RWPE1 (cell line): ENCODE data around the gene CKAP2L.
"Not testable (repeated sequence)": the region's sequence is repeated elsewhere in the genome, so short reads cannot be mapped to it uniquely, and the experiment has no call there.

Experiments
- CTCF ChIA-PET: fragments of 350-600 bp; sonication (Branson Sonifier 250); formaldehyde crosslinking; extraction: SDS; loops from one replicate; lab custom pipeline; 2021; lab: Yijun Ruan, JAX
- POLR2A ChIA-PET: fragments of 400-600 bp; formaldehyde crosslinking; extraction: SDS; loops from one replicate; lab custom pipeline; 2020; ENCODE audit warnings: antibody characterized with exemption; ENCODE audit not compliant: low non-redundant PET; lab: Yijun Ruan, JAX
- DNase-seq: peaks from one replicate; pipeline ENCODE4 v3.0.0; 2012; ENCODE audit warnings: low spot score
- H3K27ac ChIP-seq: fragments of 450-650 bp; 2 replicates; pipeline ENCODE4 v1.5.1; 2017
- TF ChIP-seq, protein P1 (sequence below): fragments of 450-650 bp; conservative IDR thresholded peaks from 2 replicates; pipeline ENCODE4 v1.5.1; 2017; ENCODE audit warnings: low read depth, mild to moderate bottlenecking

The CKAP2L gene

GRCh38 chr2:112710956-112711750 lies 53.3 kb downstream of the CKAP2L start:
- ChIA-PET POLR2A (no interaction called here), CTCF (no interaction called here)
- no peak overlapping the region for H3K27ac ChIP-seq
- TF ChIP-seq, protein P1, sequence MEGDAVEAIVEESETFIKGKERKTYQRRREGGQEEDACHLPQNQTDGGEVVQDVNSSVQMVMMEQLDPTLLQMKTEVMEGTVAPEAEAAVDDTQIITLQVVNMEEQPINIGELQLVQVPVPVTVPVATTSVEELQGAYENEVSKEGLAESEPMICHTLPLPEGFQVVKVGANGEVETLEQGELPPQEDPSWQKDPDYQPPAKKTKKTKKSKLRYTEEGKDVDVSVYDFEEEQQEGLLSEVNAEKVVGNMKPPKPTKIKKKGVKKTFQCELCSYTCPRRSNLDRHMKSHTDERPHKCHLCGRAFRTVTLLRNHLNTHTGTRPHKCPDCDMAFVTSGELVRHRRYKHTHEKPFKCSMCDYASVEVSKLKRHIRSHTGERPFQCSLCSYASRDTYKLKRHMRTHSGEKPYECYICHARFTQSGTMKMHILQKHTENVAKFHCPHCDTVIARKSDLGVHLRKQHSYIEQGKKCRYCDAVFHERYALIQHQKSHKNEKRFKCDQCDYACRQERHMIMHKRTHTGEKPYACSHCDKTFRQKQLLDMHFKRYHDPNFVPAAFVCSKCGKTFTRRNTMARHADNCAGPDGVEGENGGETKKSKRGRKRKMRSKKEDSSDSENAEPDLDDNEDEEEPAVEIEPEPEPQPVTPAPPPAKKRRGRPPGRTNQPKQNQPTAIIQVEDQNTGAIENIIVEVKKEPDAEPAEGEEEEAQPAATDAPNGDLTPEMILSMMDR: no peak
- no peak for DNase-seq

DNA sequence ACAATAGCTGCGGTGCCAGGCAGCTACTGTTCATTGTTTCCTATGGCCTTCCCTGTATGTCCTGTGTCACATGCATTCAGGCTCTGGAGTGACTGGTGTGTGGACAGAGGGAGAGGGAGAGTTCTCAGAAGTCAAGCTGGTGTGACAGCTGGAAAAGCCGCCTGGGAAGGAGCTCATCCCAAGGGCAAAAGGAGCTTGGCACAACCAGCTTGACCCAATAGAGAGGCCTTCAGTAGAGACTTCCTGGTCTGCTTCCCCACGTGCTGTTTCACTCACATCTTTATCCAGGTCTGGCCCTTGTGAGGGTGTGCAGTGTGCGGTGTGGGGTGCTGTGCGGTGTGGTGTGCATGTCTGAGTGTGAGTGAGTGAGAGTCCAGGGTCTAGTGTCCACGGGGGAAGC lies 54.7 kb downstream of the CKAP2L start:
- TF ChIP-seq, protein P1: no peak
- no peak for DNase-seq
- ChIA-PET POLR2A (no interaction called here), CTCF (interaction anchor here (1.1 kb wide), 1 partner anchor 18 kb away, joined by 5 read pairs; no protein-coding TSS in a partner anchor)
- no peak overlapping the region for H3K27ac ChIP-seq

GRCh38 chr2:112708968-112709367 lies 55.4 kb downstream of the CKAP2L start:
- DNase-seq: no peak
- H3K27ac ChIP-seq: no peak overlapping the region
- ChIA-PET CTCF (interaction anchor here (1.1 kb wide), 1 partner anchor 19 kb away, joined by 5 read pairs; no protein-coding TSS in a partner anchor), POLR2A (no interaction called here)
- TF ChIP-seq, protein P1: no peak

DNA sequence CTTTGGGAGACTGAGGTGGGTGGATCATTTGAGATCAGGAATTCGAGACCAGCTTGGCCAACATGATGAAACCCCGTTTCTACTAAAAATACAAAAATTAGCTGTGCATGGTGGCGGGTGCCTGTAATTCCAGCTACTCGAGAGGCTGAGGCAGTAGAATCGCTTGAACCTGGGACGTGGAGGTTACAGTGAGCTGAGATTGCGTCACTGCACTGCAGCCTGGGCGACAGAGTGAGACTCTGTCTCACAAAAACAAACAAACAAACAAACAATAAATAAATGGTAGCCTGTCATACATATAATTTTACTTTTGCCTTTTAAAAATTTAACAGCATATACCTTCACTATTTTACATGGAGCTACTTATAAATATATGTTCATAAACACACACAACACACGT lies 57.5 kb downstream of the CKAP2L start:
- H3K27ac ChIP-seq, DNase-seq, CTCF ChIA-PET, POLR2A ChIA-PET: not testable (repeated sequence)

DNA sequence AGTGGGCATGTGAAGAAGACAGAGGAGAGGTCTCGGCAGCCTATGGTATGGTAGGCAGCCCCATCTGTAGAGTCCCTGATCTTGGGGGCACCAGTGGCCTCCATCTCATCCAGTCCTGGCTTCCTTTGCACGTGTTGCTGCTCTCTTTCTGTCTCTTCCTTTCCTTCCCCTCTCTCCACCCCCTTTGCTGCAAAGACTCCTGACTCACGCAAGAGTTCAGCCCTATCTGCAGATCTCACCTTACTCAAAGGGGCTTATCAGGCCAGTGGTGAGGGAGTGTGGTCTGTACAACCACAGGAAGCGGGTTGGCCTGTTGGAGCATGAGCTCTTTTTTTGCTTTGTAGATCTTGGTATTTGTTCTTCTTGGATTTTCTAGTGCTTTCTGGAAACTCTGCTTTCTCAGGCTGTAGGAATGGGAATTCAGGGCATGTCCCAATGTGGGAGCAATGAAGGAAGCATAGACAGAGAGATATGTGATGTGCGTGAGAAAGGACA lies 58.2 kb downstream of the CKAP2L start:
- no peak overlapping the region for H3K27ac ChIP-seq
- no peak for DNase-seq
- ChIA-PET POLR2A (no interaction called here), CTCF (no interaction called here)
- TF ChIP-seq, protein P1: no peak

DNA sequence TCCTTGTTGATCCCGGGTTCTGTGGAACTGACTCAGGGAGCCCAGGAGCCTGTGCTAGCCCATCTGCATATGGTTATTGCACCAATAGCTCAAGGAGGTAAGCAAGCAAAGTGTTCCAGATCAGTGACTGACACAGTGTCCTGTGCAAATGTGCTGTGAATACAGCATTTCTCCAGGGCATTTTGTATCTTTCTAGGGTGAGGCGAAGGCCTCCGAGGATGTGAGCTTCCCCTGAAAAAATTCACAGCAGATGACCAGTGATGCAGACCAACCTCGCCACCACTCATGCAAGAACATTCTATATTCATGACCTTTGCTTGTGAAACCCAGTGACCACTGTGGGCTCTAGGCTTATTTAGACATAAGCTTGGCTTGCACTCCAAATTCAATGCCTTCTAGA lies 58.8 kb downstream of the CKAP2L start:
- TF ChIP-seq, protein P1: no peak
- no peak overlapping the region for H3K27ac ChIP-seq
- ChIA-PET POLR2A (no interaction called here), CTCF (no interaction called here)
- DNase-seq: no peak

DNA sequence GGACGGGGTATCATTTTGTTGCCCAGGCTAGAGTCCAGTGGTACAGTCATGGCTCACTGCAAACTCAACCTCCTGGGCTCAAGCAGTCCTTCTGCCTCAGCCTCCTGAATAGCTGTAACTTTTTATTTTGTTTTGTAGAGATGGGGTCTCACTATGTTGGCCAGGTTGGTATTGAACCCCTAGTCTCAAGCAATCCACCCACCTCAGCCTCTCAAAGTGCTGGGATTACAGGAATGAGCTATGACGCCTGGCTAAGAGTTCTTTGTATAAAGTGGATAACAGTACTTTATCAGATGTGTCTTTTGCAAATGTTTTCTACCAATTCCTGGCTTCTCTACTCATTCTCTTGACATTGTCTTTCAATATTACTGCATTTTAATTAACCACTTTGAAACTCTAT lies 60.7 kb downstream of the CKAP2L start:
- TF ChIP-seq, protein P1: no peak
- CTCF ChIA-PET: interaction anchor here (0.6 kb wide), 1 partner anchor 121 kb away, joined by 5 read pairs; no protein-coding TSS in a partner anchor
- POLR2A ChIA-PET: no interaction called here
- no peak for DNase-seq
- H3K27ac ChIP-seq: no peak overlapping the region
